ENCODE results near the gene HDGFL2.

- TF ChIP-seq CTCF (conservative IDR thresholded peaks at IDR 0.05 in 1 of 2, IDR thresholded peaks at IDR 0.05 in 1 of 2; ENCODE audit: low read depth in 1 of 2, low read length in 2 of 2): no peak
- no peak for TF ChIP-seq EZH2 (IDR thresholded peaks at IDR 0.05; ENCODE audit: low read length, missing control alignments)
Observed at GRCh38 chr19:4521170-4521887, 49.2 kb downstream of the HDGFL2 start.
